SK-N-DZ (cell line): ENCODE data around the gene IL1RN. TPM values are rescaled to one million over a fixed set of nuclear protein-coding genes. Genes with fewer than 3 reads are reported as not detected.
"Not testable (repeated sequence)": the region's sequence is repeated elsewhere in the genome, so short reads cannot be mapped to it uniquely, and the experiment has no call there.

Experiments
- DNase-seq: peaks from one replicate; pipeline ENCODE4 v3.0.0-alpha.2; 2015; ENCODE audit warnings: low spot score
- polyA plus RNA-seq, 2 experiments: library from polyadenylated mRNA; depleted of rRNA; stranded (reverse); fragments of >200 nt; gene quantifications; 2 replicates each; pipeline ENCODE4 v1.2.3, GENCODE V29; 2014

Gene IL1RN
- not detected in 2 replicates for polyA plus RNA-seq (2014; cell fraction: cytosol; rRNA removed)
- polyA plus RNA-seq (2014; cell fraction: nucleus; rRNA removed) = not detected in 2 replicates

GRCh38 chr2:113126845-113127645 is at the start of gene IL1RN:
Gene IL1RN, plus strand, starts transcription at chr2:113127598. Its CDS starts 27 bp downstream, at chr2:113127625.
- no peak for DNase-seq

GRCh38 chr2:113077921-113078320 is 49.5 kb upstream of the IL1RN start:
- DNase-seq = no peak

GRCh38 chr2:113078350-113078839 is 49.0 kb upstream of the IL1RN start:
- DNase-seq = no peak

DNA sequence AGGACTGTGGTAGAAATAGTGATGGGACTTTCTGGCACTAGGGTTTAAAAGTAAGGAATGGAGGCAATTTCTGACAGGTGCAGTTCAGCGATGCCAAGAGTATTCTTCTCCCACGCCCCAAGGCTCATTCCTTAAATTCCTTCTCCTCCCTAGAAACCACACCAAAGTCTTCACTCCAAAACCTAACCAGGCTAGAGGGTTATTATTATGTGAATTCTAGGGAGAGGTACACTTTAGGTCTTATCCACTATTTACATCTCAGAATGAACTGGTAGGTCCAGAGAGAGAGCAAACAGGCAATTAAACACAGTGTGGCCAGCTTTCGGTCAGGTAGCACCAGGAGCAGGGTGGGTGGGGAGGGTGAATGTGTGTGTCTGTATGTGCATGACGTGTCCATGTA is 48.3 kb upstream of the IL1RN start:
- no peak for DNase-seq

GRCh38 chr2:113080134-113080533 is 47.3 kb upstream of the IL1RN start:
- peak; percentile 4 for DNase-seq

DNA sequence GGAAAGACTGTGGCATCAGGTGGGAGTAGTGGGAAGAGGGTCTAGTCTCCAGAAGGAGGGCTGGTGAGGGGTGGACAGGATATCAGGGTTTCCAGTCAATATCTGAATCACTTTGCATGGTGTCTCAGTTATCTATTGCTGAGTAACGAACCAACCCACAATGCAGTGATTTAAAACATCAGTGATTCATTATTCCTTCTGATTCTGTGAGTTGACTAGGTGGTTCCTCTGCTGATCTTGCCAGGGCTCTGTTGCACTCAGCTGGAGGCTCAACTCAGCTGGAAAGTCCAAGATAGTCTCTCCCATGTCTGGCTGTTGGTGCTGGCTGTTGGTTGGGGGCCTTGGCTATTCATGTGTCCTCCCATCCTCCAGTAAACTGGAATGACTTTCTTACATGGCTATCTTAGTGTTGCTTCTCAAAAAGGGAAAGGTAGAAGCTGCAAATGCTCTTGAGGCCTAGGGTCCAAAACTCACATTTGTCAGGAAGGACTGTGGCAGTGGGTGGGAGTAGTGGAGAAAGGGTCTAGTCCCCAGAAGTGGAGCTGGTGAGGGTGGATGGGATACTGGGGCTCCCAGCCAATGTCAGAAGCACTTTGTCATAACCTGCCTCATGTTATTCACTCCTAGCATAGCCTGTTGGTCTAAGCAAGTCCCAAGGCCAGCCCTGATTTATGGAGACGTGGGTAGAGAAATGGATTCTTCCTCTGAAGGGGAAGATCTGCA is 45.7 kb upstream of the IL1RN start:
- DNase-seq = no peak

- DNase-seq = no peak
Measured at GRCh38 chr2:113083296-113083695, 44.1 kb upstream of the IL1RN start.

DNA sequence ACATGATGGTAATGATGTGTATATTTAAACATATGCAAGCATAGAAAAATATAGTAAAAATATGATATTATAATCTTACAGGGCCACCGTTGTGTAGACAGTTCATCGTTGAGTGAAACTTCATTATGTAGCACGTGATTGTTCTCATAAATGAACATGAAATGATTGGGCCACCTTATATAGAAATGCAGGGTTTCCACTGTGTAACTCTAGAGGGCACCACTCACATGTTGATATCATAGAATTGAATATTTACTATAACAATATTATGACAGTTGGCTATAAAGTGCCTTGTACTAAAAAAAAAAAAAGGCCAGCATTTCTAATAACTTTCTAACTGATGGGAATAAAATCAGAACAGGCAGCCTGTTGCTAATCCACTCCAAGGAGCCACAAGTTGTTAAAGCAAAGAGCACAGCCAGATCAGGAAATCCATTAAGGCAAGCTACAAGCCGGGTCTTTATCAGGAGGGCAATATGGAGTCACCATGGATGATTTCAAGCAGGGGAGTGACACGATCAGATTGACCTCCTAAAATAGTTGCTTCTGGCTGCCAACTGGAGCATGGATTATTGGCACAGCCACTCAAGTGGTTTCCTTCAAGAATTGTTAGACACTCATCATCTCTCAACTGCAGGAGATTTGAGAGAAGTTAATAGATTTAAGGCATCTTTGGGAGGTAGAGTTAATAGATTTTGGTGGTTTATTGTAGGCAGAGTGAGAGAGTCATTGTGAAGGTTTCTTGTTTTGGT is 43.0 kb upstream of the IL1RN start:
- no peak for DNase-seq

DNA sequence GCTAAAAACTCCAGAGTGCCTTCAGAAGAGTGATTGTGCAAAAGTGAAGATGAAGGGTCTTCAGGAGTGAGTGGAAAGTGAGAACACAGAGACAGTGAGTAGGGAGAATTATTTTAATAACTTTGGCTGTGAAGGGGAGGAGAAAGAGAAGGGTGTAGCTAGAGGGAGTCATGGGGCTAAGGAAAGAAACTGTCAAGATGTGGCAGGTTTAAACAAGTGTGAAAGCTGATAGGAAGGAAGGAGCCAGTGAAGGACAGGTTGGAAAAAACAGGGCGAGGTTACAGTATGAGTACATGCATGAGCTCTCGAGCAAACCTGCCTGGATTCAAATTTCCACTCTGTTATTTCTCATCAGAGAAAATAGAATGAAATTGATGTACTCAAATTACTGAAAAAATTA is 41.9 kb upstream of the IL1RN start:
- no peak for DNase-seq

GRCh38 chr2:113088213-113088992 is 39.0 kb upstream of the IL1RN start:
- DNase-seq = no peak

DNA sequence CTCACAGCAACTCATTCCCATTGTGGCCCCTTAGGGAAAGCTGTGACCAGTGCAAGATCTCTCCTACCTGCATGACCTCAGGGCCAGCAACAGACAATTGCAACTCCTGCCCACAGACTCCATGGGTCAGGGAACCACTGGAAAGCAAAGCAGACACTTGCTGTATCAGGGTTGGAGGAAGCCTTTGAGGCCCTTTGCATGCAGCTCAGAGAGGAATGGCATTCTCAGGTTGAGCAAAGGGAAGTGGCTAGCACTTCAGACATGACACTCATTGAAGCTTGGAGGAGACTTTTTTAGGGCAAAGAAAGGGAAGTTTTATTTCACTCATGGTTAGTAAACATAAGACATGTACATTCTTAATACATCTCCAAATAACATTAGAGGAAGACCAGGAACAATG is 37.5 kb upstream of the IL1RN start:
- no peak for DNase-seq

- DNase-seq = no peak
Measured at GRCh38 chr2:113091231-113091896, 36.0 kb upstream of the IL1RN start.

GRCh38 chr2:113092864-113093612 is 34.4 kb upstream of the IL1RN start:
- no peak for DNase-seq

GRCh38 chr2:113093613-113093977 is 33.8 kb upstream of the IL1RN start:
- no peak for DNase-seq

- not testable (repeated sequence) for DNase-seq
Measured at GRCh38 chr2:113096306-113096705, 31.1 kb upstream of the IL1RN start.

GRCh38 chr2:113096842-113097618 is 30.4 kb upstream of the IL1RN start:
- DNase-seq = not testable (repeated sequence)

DNA sequence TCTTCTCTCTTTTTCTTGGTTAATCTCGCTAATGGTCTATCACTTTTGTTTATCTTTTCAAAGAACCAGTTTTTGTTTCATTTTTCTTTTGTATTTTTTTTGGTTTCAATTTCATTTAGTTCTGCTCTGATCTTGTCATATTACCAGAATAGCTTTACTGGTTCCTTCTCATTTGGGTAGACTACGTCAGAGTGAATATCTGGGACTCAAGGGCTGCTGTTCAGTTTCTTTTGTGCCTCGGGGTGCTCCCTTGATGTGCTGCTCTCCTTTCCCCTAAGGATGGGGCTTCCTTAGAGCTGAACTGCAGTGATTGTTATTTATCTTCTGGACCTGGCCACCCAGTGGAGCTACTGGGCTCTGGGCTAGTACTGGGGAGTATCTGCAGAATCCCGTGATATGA is 29.4 kb upstream of the IL1RN start:
- no peak for DNase-seq

DNA sequence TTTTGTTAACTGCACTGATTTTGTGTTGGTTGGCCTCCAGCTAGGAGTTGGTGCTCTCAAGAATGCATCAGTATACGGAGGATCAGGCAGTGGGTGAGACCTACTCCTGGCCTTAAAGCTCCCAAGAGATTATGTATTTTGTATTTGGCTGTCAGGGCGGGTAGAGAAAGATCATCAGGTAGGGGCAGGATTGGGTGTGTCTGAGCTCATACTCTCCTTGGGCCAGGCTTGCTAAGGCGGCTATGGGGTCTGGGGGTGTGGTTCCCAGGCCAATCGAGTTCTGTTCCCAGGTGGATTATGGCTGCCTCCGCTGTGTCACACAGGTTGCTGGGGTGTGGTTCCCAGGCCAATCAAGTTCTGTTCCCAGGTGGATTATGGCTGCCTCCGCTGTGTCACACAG is 28.9 kb upstream of the IL1RN start:
- DNase-seq = no peak

- DNase-seq = no peak
Measured at GRCh38 chr2:113102133-113102532, 25.3 kb upstream of the IL1RN start.
